ENCODE results near the gene GPATCH2L.

DNA sequence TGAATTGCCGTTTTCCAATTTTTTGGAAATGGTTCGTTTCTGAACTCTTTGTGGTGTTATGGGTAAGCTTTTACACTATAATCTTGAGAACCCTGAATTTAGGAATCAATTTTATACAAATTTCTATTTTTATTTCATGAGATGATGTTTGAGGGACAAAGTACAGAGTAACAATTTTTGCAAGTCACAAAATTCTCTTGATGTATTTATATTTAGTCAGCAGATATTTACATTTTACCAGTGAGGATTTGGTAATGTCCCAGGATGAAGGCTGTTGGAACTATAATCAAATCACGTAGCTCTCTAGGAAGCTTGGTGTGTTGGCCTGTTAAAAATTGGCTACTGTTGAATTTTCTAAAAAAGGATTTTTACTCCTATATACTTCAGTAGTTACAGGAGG, 24.2 kb downstream of the GPATCH2L start:
- no peak for TF ChIP-seq CTCF (IDR thresholded peaks at IDR 0.05)
- TF ChIP-seq POLR2AphosphoS5 (IDR thresholded peaks at IDR 0.05) = no peak

Measured in suprapubic skin (tissue), 3 donors.